Liver (tissue), 9 donors: ENCODE results near the gene ST14. TPM values are rescaled to one million over a fixed set of nuclear protein-coding genes. Genes with fewer than 3 reads are reported as not detected.

Experiments used
- DNase-seq: peaks from one replicate; pipeline ENCODE4 v3.0.0-alpha.2; 2017; ENCODE audit warnings: low spot score
- H3K27ac ChIP-seq, 2 donors: one replicate each; pipeline ENCODE4 v1.7.0; 2013; ENCODE audit warnings: inconsistent platforms in 2 of 2, low read length in 2 of 2, control low read depth in 1 of 2, low read depth in 1 of 2, mild to moderate bottlenecking in 1 of 2
- H3K27me3 ChIP-seq, 4 donors: one replicate each; pipeline versions ENCODE4 v1.6.1 to v1.7.0; 2013; ENCODE audit warnings: low read length in 3 of 4, inconsistent platforms in 1 of 4, mild to moderate bottlenecking in 1 of 4, moderate library complexity in 1 of 4; ENCODE audit not compliant: control insufficient read depth in 4 of 4, insufficient read depth in 4 of 4
- H3K36me3 ChIP-seq, 4 donors: one replicate each; pipeline versions ENCODE4 v1.6.1 to v1.7.0; 2013; ENCODE audit warnings: low read length in 3 of 4, mild to moderate bottlenecking in 3 of 4, low read depth in 1 of 4, moderate library complexity in 1 of 4; ENCODE audit not compliant: control insufficient read depth in 4 of 4, insufficient read depth in 3 of 4
- H3K4me1 ChIP-seq, 4 donors: one replicate each; pipeline versions ENCODE4 v1.6.1 to v1.7.0; 2013; ENCODE audit warnings: low read length in 3 of 4, mild to moderate bottlenecking in 3 of 4, moderate library complexity in 1 of 4; ENCODE audit not compliant: control insufficient read depth in 4 of 4, insufficient read depth in 4 of 4
- H3K4me3 ChIP-seq, 3 donors: one replicate each; pipeline versions ENCODE4 v1.6.1 to v1.7.0; 2013; ENCODE audit warnings: low read length in 3 of 3, control low read depth in 1 of 3, low read depth in 1 of 3, mild to moderate bottlenecking in 1 of 3
- H3K9ac ChIP-seq, 2 donors: one replicate each; pipeline ENCODE4 v1.7.0; 2013; ENCODE audit warnings: low read length in 2 of 2, mild to moderate bottlenecking in 2 of 2, moderate library complexity in 2 of 2, control low read depth in 1 of 2, low read depth in 1 of 2
- H3K9me3 ChIP-seq, 4 donors: one replicate each; pipeline versions ENCODE4 v1.6.1 to v1.7.0; 2013; ENCODE audit warnings: low read length in 3 of 4; ENCODE audit not compliant: control insufficient read depth in 4 of 4
- CTCF ChIP-seq: fragments of 150-350 bp; IDR thresholded peaks from 2 replicates; pipeline ENCODE4 v1.5.1; 2017; ENCODE audit warnings: improper control_type of control experiment, low read depth, low read length; ENCODE audit not compliant: missing input control
- EGR1 ChIP-seq, 2 donors: IDR thresholded peaks; 2 replicates each; pipeline ENCODE4 v1.6.1; 2016 to 2018; ENCODE audit warnings: antibody characterized with exemption in 2 of 2, low read depth in 2 of 2
- FOXA2 ChIP-seq: IDR thresholded peaks from 2 replicates; pipeline ENCODE4 v1.6.1; 2016; ENCODE audit warnings: antibody characterized with exemption
- GABPA ChIP-seq, 2 donors: IDR thresholded peaks in 1 of 2; conservative IDR thresholded peaks in 1 of 2; 2 replicates each; pipeline ENCODE4 v1.6.1; 2016; ENCODE audit warnings: antibody characterized with exemption in 2 of 2, mild to moderate bottlenecking in 1 of 2, moderate library complexity in 1 of 2
- HNF4A ChIP-seq, 2 donors: conservative IDR thresholded peaks; 2 replicates each; pipeline ENCODE4 v1.6.1; 2016; ENCODE audit warnings: antibody characterized with exemption in 2 of 2, mild to moderate bottlenecking in 2 of 2
- HNF4G ChIP-seq: IDR thresholded peaks from 2 replicates; pipeline ENCODE4 v1.6.1; 2016; ENCODE audit warnings: antibody characterized with exemption
- JUND ChIP-seq, 2 donors: IDR thresholded peaks; 2 replicates each; pipeline ENCODE4 v1.6.1; 2016; ENCODE audit warnings: antibody characterized with exemption in 2 of 2
- NR2F2 ChIP-seq: IDR thresholded peaks from 2 replicates; pipeline ENCODE4 v1.6.1; 2016; ENCODE audit warnings: antibody characterized with exemption
- RAD21 ChIP-seq, 2 donors: IDR thresholded peaks; 2 replicates each; pipeline ENCODE4 v1.6.1; 2016; ENCODE audit warnings: antibody characterized with exemption in 2 of 2, mild to moderate bottlenecking in 2 of 2
- RXRA ChIP-seq, 2 donors: IDR thresholded peaks; 2 replicates each; pipeline ENCODE4 v1.6.1; 2017 to 2018; ENCODE audit warnings: antibody characterized with exemption in 2 of 2, mild to moderate bottlenecking in 1 of 2
- SP1 ChIP-seq: IDR thresholded peaks from 2 replicates; pipeline ENCODE4 v1.6.1; 2018; ENCODE audit warnings: antibody characterized with exemption, mild to moderate bottlenecking
- TAF1 ChIP-seq: conservative IDR thresholded peaks from 2 replicates; pipeline ENCODE4 v1.6.1; 2016; ENCODE audit warnings: antibody characterized with exemption, mild to moderate bottlenecking
- YY1 ChIP-seq: IDR thresholded peaks from 2 replicates; pipeline ENCODE4 v1.6.1; 2016; ENCODE audit warnings: antibody characterized with exemption, mild to moderate bottlenecking
- WGBS: extraction: QIAGEN DNeasy Blood & Tissue Kit; methylation state at CpG from one replicate; pipeline ENCODE4 v1.1.7; 2013; 5-methylcytosine and 5-hydroxymethylcytosine counted together
- polyA plus RNA-seq, 2 donors: library from polyadenylated mRNA; stranded (reverse) in 1 of 2; unstranded in 1 of 2; fragments of 200-250 nt in 1 of 2; fragments of >200 nt in 1 of 2; fragmentation: Nextera tagmentation in 1 of 2; extraction: Ambion mirVana in 1 of 2; gene quantifications; one replicate each; pipeline versions ENCODE4 v1.2.1 to v1.2.3, GENCODE V29; 2013 to 2015
- total RNA-seq, 2 donors: library from RNA; depleted of rRNA; stranded (reverse); fragments of >200 nt; gene quantifications; one replicate each; pipeline ENCODE4 v1.2.3, GENCODE V29; 2014
- TF ChIP-seq, protein P1 (sequence below): IDR thresholded peaks from 2 replicates; pipeline ENCODE4 v1.6.1; 2016; ENCODE audit warnings: antibody characterized with exemption
- TF ChIP-seq, protein P2 (sequence below): IDR thresholded peaks from 2 replicates; pipeline ENCODE4 v1.6.1; 2016; ENCODE audit warnings: antibody characterized with exemption
- TF ChIP-seq, protein P3 (sequence below): IDR thresholded peaks from 2 replicates; pipeline ENCODE4 v1.6.1; 2016; ENCODE audit warnings: antibody characterized with exemption
- donor health status: healthy.
- donor health status: healthy.
- donor health status: healthy.
- donor health status: healthy.
- donor health status: healthy.

The ST14 gene
- total and polyA plus RNA-seq, 4 donors = 2.8 to 5.9 (median 4.5) TPM

DNA sequence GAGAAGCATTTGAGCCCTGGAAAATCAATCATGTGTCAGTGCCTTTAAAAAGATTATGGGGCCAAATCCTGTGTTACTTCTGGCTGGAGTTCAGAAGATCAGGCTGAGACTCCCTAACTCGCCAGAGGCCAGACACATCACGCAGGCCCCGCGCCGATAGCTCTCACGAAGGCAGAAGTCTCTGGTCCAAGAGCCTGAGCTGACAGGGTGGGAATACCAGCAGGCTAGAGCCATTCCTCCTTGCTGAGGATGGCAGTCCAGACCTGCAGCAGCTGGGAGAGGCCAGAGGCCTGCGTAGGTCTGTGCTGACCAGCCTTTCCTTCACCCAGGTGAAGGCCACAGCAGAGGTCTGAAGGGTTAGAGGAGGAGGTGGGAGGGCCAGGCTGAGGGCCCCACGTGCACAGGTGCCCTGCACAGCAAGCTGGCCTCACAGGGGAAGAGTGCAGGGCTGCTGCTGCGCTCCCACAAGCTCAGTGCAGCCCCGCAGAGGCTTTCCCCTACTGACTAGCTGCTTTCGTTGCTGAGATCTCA lies 52.9 kb downstream of the ST14 start:
- Histone ChIP-seq H3K4me1 (peaks cover 0 to 3% (median 0%) of the 10 kb centered on the region in 4 donors), H3K4me3 (no peak overlapping the region)
- WGBS = 79% methylated on average over 11 of the region's 11 CpGs

GRCh38 chr11:130213143-130213978 lies 53.8 kb downstream of the ST14 start:
- no peaks in the 10 kb centered on the region for H3K9me3 ChIP-seq
- no peak overlapping the region for H3K9ac ChIP-seq

More for the DNA sequence above, 52.9 kb downstream of the ST14 start:
- TF ChIP-seq RAD21 (IDR thresholded peaks at IDR 0.05) = no peak
- no peaks in the 10 kb centered on the region for H3K27me3 ChIP-seq
- no peak overlapping the region for H3K9ac ChIP-seq
- peak; percentile 31 for DNase-seq
- H3K36me3 ChIP-seq = no peaks in the 10 kb centered on the region
- H3K27ac ChIP-seq = no peak overlapping the region
- H3K9me3 ChIP-seq = no peaks in the 10 kb centered on the region

DNA sequence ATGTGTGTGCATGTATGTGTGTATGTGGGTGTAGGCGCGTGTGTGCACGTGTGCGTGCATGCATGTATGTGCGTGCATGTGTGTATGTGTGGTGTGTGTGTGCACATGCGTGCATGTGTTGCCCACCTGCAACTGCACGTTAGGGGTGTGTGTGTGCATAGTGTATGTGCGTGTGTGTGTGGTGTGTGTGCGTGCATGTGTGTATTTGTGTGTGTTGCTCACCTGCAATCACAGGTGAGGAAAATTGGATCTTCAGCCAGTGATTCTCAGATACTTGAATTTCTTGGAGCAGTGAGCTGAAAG lies 54.3 kb downstream of the ST14 start:
- 92% methylated on average over 9 of the region's 9 CpGs for WGBS
- no peaks in the 10 kb centered on the region for H3K36me3 ChIP-seq
- no peak overlapping the region for H3K27ac ChIP-seq
- H3K9me3 ChIP-seq = no peaks in the 10 kb centered on the region
- H3K4me1 ChIP-seq = peaks cover 0 to 3% (median 0%) of the 10 kb centered on the region in 4 donors
- DNase-seq = peak; percentile 24
- TF ChIP-seq SP1 = no peak
- no peak overlapping the region for H3K9ac ChIP-seq
- H3K27me3 ChIP-seq = no peaks in the 10 kb centered on the region
- H3K4me3 ChIP-seq = no peak overlapping the region

More at GRCh38 chr11:130213143-130213978, 53.8 kb downstream of the ST14 start:
- Histone ChIP-seq H3K4me1 (peaks cover 0 to 3% (median 0%) of the 10 kb centered on the region in 4 donors), H3K27ac (no peak overlapping the region), H3K36me3 (no peaks in the 10 kb centered on the region), H3K27me3 (no peaks in the 10 kb centered on the region), H3K4me3 (no peak overlapping the region)
- TF ChIP-seq RAD21 (IDR thresholded peaks at IDR 0.05) = peak; percentile 92 to 98
- no peak for TF ChIP-seq TAF1
- TF ChIP-seq CTCF = peak; percentile 79
- peak; percentile 82 for DNase-seq
- WGBS = 39% methylated on average over 28 of the region's 28 CpGs

DNA sequence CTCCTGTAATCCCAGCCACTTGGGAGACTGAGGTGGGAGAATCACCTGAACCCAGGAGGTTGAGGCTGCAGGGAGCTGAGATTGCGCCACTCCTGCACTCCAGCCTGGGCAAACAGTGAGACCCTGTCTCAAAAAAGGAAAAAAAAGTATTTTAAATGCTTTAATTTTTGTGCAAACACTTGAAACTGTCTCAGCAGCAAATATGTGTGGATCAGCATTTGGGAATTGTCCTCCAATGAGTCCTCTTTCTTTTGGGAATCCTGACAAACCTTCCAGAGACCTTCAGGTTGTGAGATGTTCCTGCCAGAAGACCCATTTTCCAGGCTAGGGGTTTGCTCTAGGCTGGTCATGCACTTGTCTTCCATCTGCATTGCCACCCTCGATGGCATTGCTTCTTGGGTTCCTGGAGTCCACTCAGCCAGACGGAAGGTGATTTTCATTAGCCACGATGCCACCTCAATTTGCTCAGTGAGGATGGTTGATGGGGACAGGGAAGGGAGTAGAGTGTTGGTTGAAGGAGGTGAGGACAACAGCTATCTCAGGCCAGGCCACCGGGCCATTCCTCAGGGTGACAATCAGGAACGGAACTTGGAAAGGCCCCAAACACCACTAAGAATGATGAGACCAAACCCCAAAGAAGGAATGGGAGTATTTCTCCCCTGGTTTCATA lies 55.4 kb downstream of the ST14 start:
- peaks cover 0 to 3% (median 0%) of the 10 kb centered on the region in 4 donors for H3K4me1 ChIP-seq
- no peak overlapping the region for H3K27ac ChIP-seq
- H3K4me3 ChIP-seq = no peak overlapping the region
- H3K27me3 ChIP-seq = no peaks in the 10 kb centered on the region
- H3K9me3 ChIP-seq = no peaks in the 10 kb centered on the region
- WGBS = 84% methylated on average over 6 of the region's 6 CpGs
- no peaks in the 10 kb centered on the region for H3K36me3 ChIP-seq
- no peak overlapping the region for H3K9ac ChIP-seq
- no peak for DNase-seq
- TF ChIP-seq NR2F2 (no peak), GABPA (IDR thresholded peaks at IDR 0.05 in 1 of 2, conservative IDR thresholded peaks at IDR 0.05 in 1 of 2) (no peak), EGR1 (IDR thresholded peaks at IDR 0.05; ENCODE audit: low read depth in 2 of 2) (no peak), JUND (IDR thresholded peaks at IDR 0.05) (no peak), RAD21 (IDR thresholded peaks at IDR 0.05) (no peak), SP1 (no peak), HNF4G (no peak), HNF4A (conservative IDR thresholded peaks at IDR 0.05) (no peak), FOXA2 (no peak), RXRA (IDR thresholded peaks at IDR 0.05) (no peak), YY1 (no peak)
- TF ChIP-seq, protein P1, sequence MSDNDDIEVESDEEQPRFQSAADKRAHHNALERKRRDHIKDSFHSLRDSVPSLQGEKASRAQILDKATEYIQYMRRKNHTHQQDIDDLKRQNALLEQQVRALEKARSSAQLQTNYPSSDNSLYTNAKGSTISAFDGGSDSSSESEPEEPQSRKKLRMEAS = no peak
- TF ChIP-seq, protein P2, sequence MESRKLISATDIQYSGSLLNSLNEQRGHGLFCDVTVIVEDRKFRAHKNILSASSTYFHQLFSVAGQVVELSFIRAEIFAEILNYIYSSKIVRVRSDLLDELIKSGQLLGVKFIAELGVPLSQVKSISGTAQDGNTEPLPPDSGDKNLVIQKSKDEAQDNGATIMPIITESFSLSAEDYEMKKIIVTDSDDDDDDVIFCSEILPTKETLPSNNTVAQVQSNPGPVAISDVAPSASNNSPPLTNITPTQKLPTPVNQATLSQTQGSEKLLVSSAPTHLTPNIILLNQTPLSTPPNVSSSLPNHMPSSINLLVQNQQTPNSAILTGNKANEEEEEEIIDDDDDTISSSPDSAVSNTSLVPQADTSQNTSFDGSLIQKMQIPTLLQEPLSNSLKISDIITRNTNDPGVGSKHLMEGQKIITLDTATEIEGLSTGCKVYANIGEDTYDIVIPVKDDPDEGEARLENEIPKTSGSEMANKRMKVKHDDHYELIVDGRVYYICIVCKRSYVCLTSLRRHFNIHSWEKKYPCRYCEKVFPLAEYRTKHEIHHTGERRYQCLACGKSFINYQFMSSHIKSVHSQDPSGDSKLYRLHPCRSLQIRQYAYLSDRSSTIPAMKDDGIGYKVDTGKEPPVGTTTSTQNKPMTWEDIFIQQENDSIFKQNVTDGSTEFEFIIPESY = no peak
- TF ChIP-seq, protein P3, sequence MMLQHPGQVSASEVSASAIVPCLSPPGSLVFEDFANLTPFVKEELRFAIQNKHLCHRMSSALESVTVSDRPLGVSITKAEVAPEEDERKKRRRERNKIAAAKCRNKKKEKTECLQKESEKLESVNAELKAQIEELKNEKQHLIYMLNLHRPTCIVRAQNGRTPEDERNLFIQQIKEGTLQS = no peak
